Measurements from ENCODE around the gene GPATCH2L.

GRCh38 chr14:76181546-76181945 is 29.8 kb downstream of the GPATCH2L start:
- no peak for TF ChIP-seq CTCF (IDR thresholded peaks at IDR 0.05)
- no peak for TF ChIP-seq POLR2A (IDR thresholded peaks at IDR 0.05)
